ENCODE results near the gene FHIT.

Gene FHIT

GRCh38 chr3:59878038-59878427 is 1373.2 kb downstream of the FHIT start:
- no peak overlapping the region for H3K4me3 ChIP-seq (ENCODE audit: low read depth, low read length)
- no peaks in the 10 kb centered on the region for H3K4me1 ChIP-seq (ENCODE audit: control insufficient read depth, insufficient read depth, low read length)
- no peaks in the 10 kb centered on the region for H3K27me3 ChIP-seq (ENCODE audit: control insufficient read depth, insufficient read depth, low read length)
- H3K36me3 ChIP-seq (ENCODE audit: control insufficient read depth, insufficient read depth, low read length) = no peaks in the 10 kb centered on the region
- no peaks in the 10 kb centered on the region for H3K9me3 ChIP-seq (ENCODE audit: control insufficient read depth, insufficient read depth, low read length)
- no peak overlapping the region for H3K9ac ChIP-seq (ENCODE audit: low read depth, low read length)

DNA sequence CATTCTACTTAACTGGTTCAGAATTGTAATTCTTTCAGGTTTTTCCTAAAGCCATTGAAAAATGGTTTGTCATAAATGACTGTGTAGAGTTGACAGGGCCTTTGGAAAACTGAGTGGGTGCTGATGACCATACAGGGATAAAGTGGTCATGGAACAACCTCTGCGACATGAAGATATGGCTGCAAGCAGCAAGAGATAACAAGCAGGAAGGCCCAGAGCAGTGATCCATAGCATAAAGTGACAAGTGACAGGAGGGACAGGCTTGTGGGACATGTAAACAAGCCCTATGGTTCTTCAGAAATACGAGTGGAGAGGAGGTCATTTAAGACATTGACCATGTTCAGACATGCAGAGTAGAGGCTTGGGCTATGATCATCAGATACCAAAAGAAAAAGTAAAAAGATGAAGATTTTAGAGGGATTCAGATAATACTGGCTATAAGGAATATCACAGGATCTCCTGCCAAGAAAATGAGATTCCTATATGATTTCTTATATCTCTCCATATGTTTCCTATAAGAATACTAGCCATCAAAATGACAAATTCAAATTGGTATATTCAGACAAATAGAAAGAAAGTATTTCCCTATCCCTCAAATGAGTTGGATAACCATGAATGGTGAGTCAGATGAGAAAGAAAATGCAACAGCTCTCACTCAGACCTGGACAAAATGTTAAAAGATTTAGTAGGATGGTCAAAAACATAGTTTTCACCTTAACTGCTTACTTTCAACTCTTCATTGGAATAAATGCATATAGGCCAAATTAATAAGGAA is 1373.8 kb downstream of the FHIT start:
- no peak overlapping the region for H3K9ac ChIP-seq (ENCODE audit: low read depth, low read length)
- no peaks in the 10 kb centered on the region for H3K27me3 ChIP-seq (ENCODE audit: control insufficient read depth, insufficient read depth, low read length)
- H3K4me3 ChIP-seq (ENCODE audit: low read depth, low read length) = no peak overlapping the region
- no peaks in the 10 kb centered on the region for H3K4me1 ChIP-seq (ENCODE audit: control insufficient read depth, insufficient read depth, low read length)
- no peaks in the 10 kb centered on the region for H3K36me3 ChIP-seq (ENCODE audit: control insufficient read depth, insufficient read depth, low read length)
- H3K9me3 ChIP-seq (ENCODE audit: control insufficient read depth, insufficient read depth, low read length) = no peaks in the 10 kb centered on the region

DNA sequence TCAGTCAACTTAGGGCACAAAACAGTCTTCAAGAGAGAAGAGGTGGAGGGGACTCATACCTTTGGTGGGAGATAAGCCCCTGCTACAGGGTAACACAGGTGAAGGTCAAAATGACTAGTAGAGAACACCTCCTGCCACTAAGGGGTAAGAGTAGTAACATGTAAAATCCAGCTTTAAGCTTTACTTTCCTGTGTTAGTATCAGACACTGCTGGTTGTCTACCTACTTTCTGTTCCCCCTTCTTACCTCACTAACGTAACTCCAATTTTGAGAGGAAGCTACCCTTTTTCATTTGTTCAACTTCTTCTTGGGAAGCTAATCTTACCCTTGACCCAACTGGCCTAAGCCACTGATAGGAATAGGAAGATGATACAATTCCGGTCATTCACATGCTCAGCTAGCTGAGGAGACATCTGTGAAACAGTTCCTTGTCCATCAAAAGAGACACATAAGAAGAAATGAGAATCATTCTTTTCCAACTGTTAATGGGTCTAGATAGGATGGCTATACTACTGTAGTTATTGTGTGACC is 1374.7 kb downstream of the FHIT start:
- Histone ChIP-seq H3K36me3 (ENCODE audit: control insufficient read depth, insufficient read depth, low read length) (no peaks in the 10 kb centered on the region), H3K4me1 (ENCODE audit: control insufficient read depth, insufficient read depth, low read length) (no peaks in the 10 kb centered on the region), H3K9me3 (ENCODE audit: control insufficient read depth, insufficient read depth, low read length) (no peaks in the 10 kb centered on the region), H3K9ac (ENCODE audit: low read depth, low read length) (no peak overlapping the region), H3K27me3 (ENCODE audit: control insufficient read depth, insufficient read depth, low read length) (no peaks in the 10 kb centered on the region), H3K4me3 (ENCODE audit: low read depth, low read length) (no peak overlapping the region)

DNA sequence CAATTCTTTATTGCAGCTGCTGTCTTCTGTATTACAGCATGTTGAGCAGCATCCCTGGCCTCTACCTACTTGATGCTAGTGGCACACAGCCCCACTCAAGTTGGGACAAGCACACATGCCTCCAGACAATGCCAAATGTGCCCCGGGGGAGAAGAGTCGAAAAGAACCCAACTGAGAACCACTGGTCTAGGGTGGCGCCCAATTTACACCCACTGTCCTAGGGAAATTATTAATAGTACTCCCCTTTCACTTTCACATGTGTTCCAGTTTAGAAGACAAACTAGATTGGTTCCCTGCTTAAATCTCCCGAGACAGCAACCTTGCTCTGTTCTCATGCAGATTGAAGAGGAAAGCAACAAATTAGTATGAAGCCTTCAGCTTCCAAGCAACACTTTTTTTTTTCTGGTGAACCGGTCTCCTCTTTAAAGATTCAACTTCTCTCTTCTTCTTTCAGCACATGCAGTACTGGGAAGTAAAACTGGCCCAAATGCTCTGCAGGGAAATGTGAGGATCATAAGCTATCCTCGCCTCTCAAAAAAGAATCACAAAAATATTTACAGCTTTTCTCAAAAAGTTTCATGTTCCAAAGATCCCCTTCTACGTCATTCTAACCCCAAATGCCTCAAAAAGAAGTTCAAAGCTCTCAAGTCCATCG is 1377.5 kb downstream of the FHIT start:
- H3K4me3 ChIP-seq (ENCODE audit: low read depth, low read length) = no peak overlapping the region
- no peaks in the 10 kb centered on the region for H3K27me3 ChIP-seq (ENCODE audit: control insufficient read depth, insufficient read depth, low read length)
- H3K9ac ChIP-seq (ENCODE audit: low read depth, low read length) = no peak overlapping the region
- no peaks in the 10 kb centered on the region for H3K9me3 ChIP-seq (ENCODE audit: control insufficient read depth, insufficient read depth, low read length)
- no peaks in the 10 kb centered on the region for H3K36me3 ChIP-seq (ENCODE audit: control insufficient read depth, insufficient read depth, low read length)
- H3K4me1 ChIP-seq (ENCODE audit: control insufficient read depth, insufficient read depth, low read length) = no peaks in the 10 kb centered on the region

DNA sequence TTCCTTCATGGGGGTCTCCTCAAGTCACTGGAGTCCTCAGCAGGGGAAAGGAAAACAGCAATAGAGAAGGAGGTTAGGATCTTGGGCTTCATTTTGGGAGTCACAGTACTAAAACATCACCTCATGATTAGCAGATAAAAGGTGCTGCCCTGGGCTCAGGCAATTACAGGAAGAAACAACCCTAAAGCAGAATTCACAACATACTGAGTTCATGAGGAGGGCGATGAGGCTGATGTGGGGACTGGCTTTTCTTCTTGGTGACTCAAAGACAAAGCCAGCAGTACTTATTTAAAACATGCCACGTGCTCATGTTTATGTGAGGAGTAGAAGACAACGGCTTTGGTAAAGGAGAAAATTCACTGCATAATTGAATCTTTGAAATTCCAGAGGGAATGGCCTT is 1379.1 kb downstream of the FHIT start:
- no peak overlapping the region for H3K4me3 ChIP-seq (ENCODE audit: low read depth, low read length)
- no peaks in the 10 kb centered on the region for H3K4me1 ChIP-seq (ENCODE audit: control insufficient read depth, insufficient read depth, low read length)
- no peak overlapping the region for H3K9ac ChIP-seq (ENCODE audit: low read depth, low read length)
- no peaks in the 10 kb centered on the region for H3K9me3 ChIP-seq (ENCODE audit: control insufficient read depth, insufficient read depth, low read length)
- H3K36me3 ChIP-seq (ENCODE audit: control insufficient read depth, insufficient read depth, low read length) = no peaks in the 10 kb centered on the region
- H3K27me3 ChIP-seq (ENCODE audit: control insufficient read depth, insufficient read depth, low read length) = no peaks in the 10 kb centered on the region

DNA sequence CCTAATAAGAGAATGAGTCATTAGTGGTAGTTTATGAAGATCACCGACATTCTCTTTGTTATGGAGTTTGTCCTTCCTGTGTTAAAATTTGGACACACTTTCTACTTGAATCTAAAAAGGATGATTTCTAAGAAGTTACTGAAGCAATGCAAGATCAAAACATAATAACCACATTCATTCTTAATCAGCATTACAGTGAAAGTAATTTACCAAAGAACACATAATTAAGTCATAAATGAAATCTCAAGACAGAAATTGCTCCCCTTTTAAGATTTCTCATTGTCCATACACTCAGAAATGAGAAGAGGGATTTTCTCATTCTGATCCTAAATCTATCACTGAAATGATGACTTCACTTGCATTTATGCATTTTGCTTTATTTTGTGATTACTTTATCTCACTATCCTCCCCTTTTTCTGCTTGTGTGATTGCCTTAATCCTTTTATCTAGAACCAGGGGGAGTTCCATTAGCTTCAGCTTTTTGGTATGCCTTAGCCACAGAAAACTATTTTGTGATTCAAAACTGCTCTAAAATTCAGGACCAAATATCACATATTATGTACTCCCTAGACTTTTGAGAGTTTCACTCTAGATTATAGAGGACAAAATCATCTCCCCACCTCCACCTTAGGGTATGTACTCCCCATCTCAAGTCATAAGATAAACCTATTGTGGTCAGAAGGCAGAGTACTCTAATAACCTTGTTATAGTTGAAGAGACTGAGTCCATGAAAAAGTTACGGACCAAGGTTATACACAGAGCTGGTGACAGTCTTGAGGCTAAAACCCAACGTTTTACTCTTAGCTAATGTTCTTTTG is 1383.9 kb downstream of the FHIT start:
- H3K4me1 ChIP-seq (ENCODE audit: control insufficient read depth, insufficient read depth, low read length) = no peaks in the 10 kb centered on the region

GRCh38 chr3:59866076-59866475 is 1385.2 kb downstream of the FHIT start:
- Histone ChIP-seq H3K4me3 (ENCODE audit: low read depth, low read length) (no peak overlapping the region), H3K27me3 (ENCODE audit: control insufficient read depth, insufficient read depth, low read length) (no peaks in the 10 kb centered on the region), H3K9ac (ENCODE audit: low read depth, low read length) (no peak overlapping the region), H3K36me3 (ENCODE audit: control insufficient read depth, insufficient read depth, low read length) (no peaks in the 10 kb centered on the region), H3K4me1 (ENCODE audit: control insufficient read depth, insufficient read depth, low read length) (no peaks in the 10 kb centered on the region), H3K9me3 (ENCODE audit: control insufficient read depth, insufficient read depth, low read length) (no peaks in the 10 kb centered on the region)

More for the DNA sequence above, 1383.9 kb downstream of the FHIT start:
- Histone ChIP-seq H3K27me3 (ENCODE audit: control insufficient read depth, insufficient read depth, low read length) (no peaks in the 10 kb centered on the region), H3K9me3 (ENCODE audit: control insufficient read depth, insufficient read depth, low read length) (no peaks in the 10 kb centered on the region), H3K36me3 (ENCODE audit: control insufficient read depth, insufficient read depth, low read length) (no peaks in the 10 kb centered on the region), H3K9ac (ENCODE audit: low read depth, low read length) (no peak overlapping the region), H3K4me3 (ENCODE audit: low read depth, low read length) (no peak overlapping the region)

DNA sequence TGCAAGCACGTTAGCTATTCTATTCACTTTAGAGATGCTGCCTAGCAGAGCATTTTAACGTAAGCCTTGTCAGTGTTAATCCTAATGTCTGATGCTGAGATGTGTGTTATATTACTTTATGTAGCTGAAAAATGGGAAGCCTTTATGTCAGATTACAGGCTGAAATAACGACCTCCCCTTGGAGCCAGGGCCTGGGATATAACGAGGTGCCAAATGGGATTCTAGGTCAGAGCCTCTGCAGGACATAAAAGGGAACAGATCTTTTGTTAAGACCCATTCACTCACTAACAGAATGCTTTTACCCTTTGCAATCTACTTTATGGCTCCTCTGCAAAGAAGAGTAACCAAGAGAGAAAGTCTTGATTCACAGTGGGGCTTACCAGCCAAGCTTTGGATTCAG is 1385.9 kb downstream of the FHIT start:
- Histone ChIP-seq H3K9ac (ENCODE audit: low read depth, low read length) (no peak overlapping the region), H3K9me3 (ENCODE audit: control insufficient read depth, insufficient read depth, low read length) (no peaks in the 10 kb centered on the region), H3K36me3 (ENCODE audit: control insufficient read depth, insufficient read depth, low read length) (no peaks in the 10 kb centered on the region), H3K27me3 (ENCODE audit: control insufficient read depth, insufficient read depth, low read length) (no peaks in the 10 kb centered on the region), H3K4me1 (ENCODE audit: control insufficient read depth, insufficient read depth, low read length) (no peaks in the 10 kb centered on the region), H3K4me3 (ENCODE audit: low read depth, low read length) (no peak overlapping the region)

GRCh38 chr3:59862686-59863085 is 1388.6 kb downstream of the FHIT start:
- Histone ChIP-seq H3K4me3 (ENCODE audit: low read depth, low read length) (no peak overlapping the region), H3K9ac (ENCODE audit: low read depth, low read length) (no peak overlapping the region), H3K9me3 (ENCODE audit: control insufficient read depth, insufficient read depth, low read length) (no peaks in the 10 kb centered on the region), H3K27me3 (ENCODE audit: control insufficient read depth, insufficient read depth, low read length) (no peaks in the 10 kb centered on the region), H3K36me3 (ENCODE audit: control insufficient read depth, insufficient read depth, low read length) (no peaks in the 10 kb centered on the region), H3K4me1 (ENCODE audit: control insufficient read depth, insufficient read depth, low read length) (no peaks in the 10 kb centered on the region)

DNA sequence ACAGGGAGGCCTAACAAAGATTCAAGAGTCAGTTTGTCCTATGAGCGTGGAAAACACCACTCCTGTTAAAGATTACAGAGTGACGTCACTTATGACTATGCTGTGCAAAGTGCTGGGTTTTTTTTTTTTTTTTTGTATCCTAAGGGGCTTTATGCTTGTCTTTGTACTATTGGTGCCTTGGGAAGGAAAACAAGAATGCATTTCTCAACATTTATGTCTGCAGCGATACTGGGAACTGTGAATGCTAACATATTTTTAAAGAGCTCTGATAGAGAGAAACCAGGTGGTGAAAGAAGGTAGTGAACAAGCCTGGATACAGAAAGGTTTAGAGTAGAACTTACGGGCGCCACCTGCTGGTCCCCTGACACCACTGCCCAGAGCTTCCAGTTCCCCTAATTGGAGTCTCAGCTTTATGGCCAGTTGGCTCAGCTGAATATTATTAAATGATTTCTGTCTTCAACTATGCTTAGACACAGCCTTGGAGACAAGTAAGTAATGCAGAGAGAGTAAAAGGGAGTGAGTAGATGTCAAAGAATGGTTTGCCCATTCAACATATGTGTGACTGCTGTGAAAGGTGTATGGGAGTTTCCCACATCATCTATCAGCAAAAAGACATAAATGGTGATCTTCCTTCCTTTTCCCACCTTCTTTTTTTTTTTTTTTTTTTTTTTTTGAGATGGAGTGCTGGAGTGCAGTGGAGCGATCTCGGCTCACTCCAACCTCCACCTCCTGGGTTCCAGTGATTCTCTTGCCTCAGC is 1393.5 kb downstream of the FHIT start:
- Histone ChIP-seq H3K36me3 (ENCODE audit: control insufficient read depth, insufficient read depth, low read length) (no peaks in the 10 kb centered on the region), H3K27me3 (ENCODE audit: control insufficient read depth, insufficient read depth, low read length) (no peaks in the 10 kb centered on the region), H3K9ac (ENCODE audit: low read depth, low read length) (no peak overlapping the region), H3K9me3 (ENCODE audit: control insufficient read depth, insufficient read depth, low read length) (no peaks in the 10 kb centered on the region), H3K4me1 (ENCODE audit: control insufficient read depth, insufficient read depth, low read length) (no peaks in the 10 kb centered on the region), H3K4me3 (ENCODE audit: low read depth, low read length) (no peak overlapping the region)

DNA sequence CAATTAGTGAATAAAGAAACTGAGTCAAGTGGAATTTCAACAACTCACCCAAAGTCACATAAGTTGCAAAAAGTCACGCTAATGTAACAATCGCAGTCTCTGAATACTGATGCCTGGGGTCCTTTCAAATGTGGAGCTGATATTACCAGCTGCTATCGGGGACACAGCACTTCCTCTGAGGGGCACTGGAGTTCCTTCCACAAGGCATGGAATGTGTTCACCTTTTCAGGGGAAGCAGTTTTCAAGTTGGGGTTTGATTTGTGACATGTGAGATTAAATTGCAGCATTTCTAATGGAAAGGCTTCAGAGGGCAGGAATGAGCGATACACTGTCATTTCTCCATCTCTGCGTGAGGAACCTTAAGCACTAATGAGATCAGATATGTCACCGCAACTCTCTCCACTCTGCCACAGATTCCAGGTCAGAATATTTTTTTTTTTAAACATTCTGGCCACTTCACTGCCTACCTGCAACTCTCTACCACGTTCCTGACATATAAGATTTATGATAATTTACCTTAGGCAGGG is 1394.3 kb downstream of the FHIT start:
- no peak overlapping the region for H3K4me3 ChIP-seq (ENCODE audit: low read depth, low read length)
- no peaks in the 10 kb centered on the region for H3K27me3 ChIP-seq (ENCODE audit: control insufficient read depth, insufficient read depth, low read length)
- no peak overlapping the region for H3K9ac ChIP-seq (ENCODE audit: low read depth, low read length)
- no peaks in the 10 kb centered on the region for H3K36me3 ChIP-seq (ENCODE audit: control insufficient read depth, insufficient read depth, low read length)
- H3K9me3 ChIP-seq (ENCODE audit: control insufficient read depth, insufficient read depth, low read length) = no peaks in the 10 kb centered on the region
- H3K4me1 ChIP-seq (ENCODE audit: control insufficient read depth, insufficient read depth, low read length) = no peaks in the 10 kb centered on the region
